GM23338 (cell line): ENCODE results near the gene NECTIN2. TPM values are rescaled to one million over a fixed set of nuclear protein-coding genes. Genes with fewer than 3 reads are reported as not detected.

Experiments used
- ATAC-seq: fragments of 200-7000 bp; cut with Tn5 transposase; 3 replicates; pipeline ENCODE4 v1.9.1; 2020
- DNase-seq: peaks from one replicate; pipeline ENCODE4 v3.0.0-alpha.2; 2015; ENCODE audit warnings: low spot score
- H2AFZ ChIP-seq: fragments of 200-600 bp; sonication (generic); 2 replicates; pipeline ENCODE4 v1.8.0; 2016; ENCODE audit warnings: antibody characterized with exemption, mild to moderate bottlenecking, moderate library complexity
- H3F3A ChIP-seq: fragments of 200-600 bp; sonication (generic); replicated peaks from 2 replicates; pipeline ENCODE4 v1.8.0; 2017; ENCODE audit warnings: antibody characterized with exemption, mixed run types, low read depth
- H3K27ac ChIP-seq: fragments of 200-600 bp; sonication (generic); 2 replicates; pipeline ENCODE4 v1.6.1; 2016; ENCODE audit warnings: low read depth
- H3K27me3 ChIP-seq: fragments of 200-600 bp; sonication (generic); 2 replicates; pipeline ENCODE4 v1.8.0; 2016; ENCODE audit warnings: mild to moderate bottlenecking, mixed run types, moderate library complexity; ENCODE audit not compliant: insufficient read depth
- H3K36me3 ChIP-seq: fragments of 200-600 bp; sonication (generic); 2 replicates; pipeline ENCODE4 v1.8.0; 2016; ENCODE audit warnings: mild to moderate bottlenecking; ENCODE audit not compliant: insufficient read depth
- H3K4me1 ChIP-seq: fragments of 200-600 bp; sonication (generic); 2 replicates; pipeline ENCODE4 v1.8.0; 2016; ENCODE audit warnings: mild to moderate bottlenecking, moderate library complexity; ENCODE audit not compliant: insufficient read depth
- H3K4me2 ChIP-seq: fragments of 200-600 bp; sonication (generic); 2 replicates; pipeline ENCODE4 v1.7.1; 2017; ENCODE audit warnings: mixed run types
- H3K4me3 ChIP-seq: fragments of 200-600 bp; sonication (generic); 2 replicates; pipeline ENCODE4 v1.6.1; 2016; ENCODE audit warnings: mixed run types
- H3K79me2 ChIP-seq: fragments of 200-600 bp; sonication (generic); replicated peaks from 2 replicates; pipeline ENCODE4 v1.8.0; 2017; ENCODE audit warnings: mild to moderate bottlenecking; ENCODE audit not compliant: insufficient read depth
- H3K9me2 ChIP-seq: fragments of 200-600 bp; sonication (generic); 2 replicates; pipeline ENCODE4 v1.8.0; 2017; ENCODE audit not compliant: insufficient read depth
- H4K20me1 ChIP-seq: fragments of 200-600 bp; sonication (generic); replicated peaks from 2 replicates; pipeline ENCODE4 v1.8.0; 2017; ENCODE audit warnings: mild to moderate bottlenecking; ENCODE audit not compliant: insufficient read depth
- H3K27ac Mint-ChIP-seq: 2 replicates; pipeline ENCODE4 v1.8.0; 2020; ENCODE audit warnings: inconsistent platforms, mild to moderate bottlenecking, moderate library complexity, mixed read lengths
- H3K27me3 Mint-ChIP-seq: 3 replicates; pipeline ENCODE4 v1.8.0; 2022; ENCODE audit warnings: low read depth, mild to moderate bottlenecking, moderate library complexity, mixed read lengths, inconsistent platforms; ENCODE audit not compliant: insufficient read depth, poor library complexity
- H3K36me3 Mint-ChIP-seq: 3 replicates; pipeline ENCODE4 v1.8.0; 2021; ENCODE audit warnings: low read depth, mild to moderate bottlenecking, inconsistent platforms, moderate library complexity, mixed read lengths
- H3K4me1 Mint-ChIP-seq: 3 replicates; pipeline ENCODE4 v1.8.0; 2020; ENCODE audit warnings: mild to moderate bottlenecking, inconsistent platforms, mixed read lengths
- H3K4me3 Mint-ChIP-seq: 3 replicates; pipeline ENCODE4 v1.8.0; 2021; ENCODE audit warnings: moderate library complexity, mild to moderate bottlenecking, inconsistent platforms, mixed read lengths
- H3K9me3 Mint-ChIP-seq: 3 replicates; pipeline ENCODE4 v1.8.0; 2020; ENCODE audit warnings: moderate library complexity, mild to moderate bottlenecking, inconsistent platforms, mixed read lengths
- ETS1 ChIP-seq: IDR thresholded peaks from 2 replicates; pipeline ENCODE4 v1.6.1; 2016; ENCODE audit warnings: antibody characterized with exemption
- EZH2 ChIP-seq: fragments of 200-600 bp; sonication (generic); IDR thresholded peaks from one replicate; pipeline ENCODE4 v1.8.0; 2017; ENCODE audit warnings: antibody characterized with exemption, mild to moderate bottlenecking, low read depth; ENCODE audit not compliant: unreplicated experiment
- NANOG ChIP-seq: IDR thresholded peaks from 2 replicates; pipeline ENCODE4 v1.6.1; 2016; ENCODE audit warnings: antibody characterized with exemption, borderline replicate concordance
- STAT1 ChIP-seq: IDR thresholded peaks from one replicate; pipeline ENCODE4 v1.6.1; 2016; ENCODE audit warnings: antibody characterized with exemption; ENCODE audit not compliant: unreplicated experiment
- ZNF331 ChIP-seq: fragments of 250-450 bp; sonication (Bioruptor Pico); IDR thresholded peaks from 2 replicates; pipeline ENCODE4 v1.5.0; 2020; ENCODE audit warnings: low read depth, mild to moderate bottlenecking, moderate library complexity
- ZNF462 ChIP-seq: fragments of 250-450 bp; sonication (Bioruptor Pico); IDR thresholded peaks from 2 replicates; pipeline ENCODE4 v1.5.0; 2020; ENCODE audit warnings: mild to moderate bottlenecking, moderate library complexity
- polyA plus RNA-seq: library from polyadenylated mRNA; unstranded; fragments of >200 nt; fragmentation: Nextera tagmentation; extraction: Ambion mirVana; gene quantifications from 2 replicates; pipeline ENCODE4 v1.2.1, GENCODE V29; 2016
- total RNA-seq: library from RNA; depleted of rRNA; stranded (reverse); fragments of >200 nt; shearing (Covaris generic); gene quantifications from 2 replicates; pipeline ENCODE4 v1.2.3, GENCODE V29; 2014
- TF ChIP-seq, protein P1 (sequence below): IDR thresholded peaks from one replicate; pipeline ENCODE4 v1.6.1; 2018; ENCODE audit warnings: antibody characterized with exemption; ENCODE audit not compliant: unreplicated experiment

Gene NECTIN2
- total and polyA plus RNA-seq, 2 experiments from 2014 or later = 109 to 230 TPM

DNA sequence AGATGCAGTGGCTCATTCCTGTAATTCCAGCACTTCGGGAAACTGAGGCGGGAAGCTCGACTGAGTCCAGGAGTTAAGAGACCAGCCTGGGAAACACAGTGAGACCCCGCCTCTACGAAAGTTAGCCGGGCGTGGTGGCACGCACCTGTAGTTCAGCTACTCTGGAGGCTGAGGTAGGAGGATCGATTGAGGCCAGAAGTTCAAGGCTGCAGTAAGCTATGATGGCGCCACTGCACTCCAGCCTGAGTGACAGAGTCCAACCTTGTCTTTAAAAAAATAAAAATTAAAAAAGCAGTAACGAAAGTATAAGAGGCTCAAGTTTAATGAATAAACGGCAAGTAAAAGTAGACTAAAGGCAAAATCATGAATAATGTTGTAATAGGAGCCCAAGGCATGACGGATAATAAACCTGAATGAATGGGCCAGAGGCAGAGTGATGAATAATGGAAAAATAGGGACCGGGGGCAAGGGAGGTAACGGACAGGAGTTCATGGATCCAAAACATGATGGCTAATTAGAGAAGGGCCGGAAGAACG is 43.8 kb downstream of the NECTIN2 start:
- TF ChIP-seq ZNF462 (CRISPR knock-in tag) = no peak
- TF ChIP-seq ZNF331 (CRISPR knock-in tag) = no peak
- TF ChIP-seq ETS1 = no peak
- TF ChIP-seq EZH2 = no peak
- no peak for TF ChIP-seq STAT1
- no peak for TF ChIP-seq NANOG
- TF ChIP-seq, protein P1, sequence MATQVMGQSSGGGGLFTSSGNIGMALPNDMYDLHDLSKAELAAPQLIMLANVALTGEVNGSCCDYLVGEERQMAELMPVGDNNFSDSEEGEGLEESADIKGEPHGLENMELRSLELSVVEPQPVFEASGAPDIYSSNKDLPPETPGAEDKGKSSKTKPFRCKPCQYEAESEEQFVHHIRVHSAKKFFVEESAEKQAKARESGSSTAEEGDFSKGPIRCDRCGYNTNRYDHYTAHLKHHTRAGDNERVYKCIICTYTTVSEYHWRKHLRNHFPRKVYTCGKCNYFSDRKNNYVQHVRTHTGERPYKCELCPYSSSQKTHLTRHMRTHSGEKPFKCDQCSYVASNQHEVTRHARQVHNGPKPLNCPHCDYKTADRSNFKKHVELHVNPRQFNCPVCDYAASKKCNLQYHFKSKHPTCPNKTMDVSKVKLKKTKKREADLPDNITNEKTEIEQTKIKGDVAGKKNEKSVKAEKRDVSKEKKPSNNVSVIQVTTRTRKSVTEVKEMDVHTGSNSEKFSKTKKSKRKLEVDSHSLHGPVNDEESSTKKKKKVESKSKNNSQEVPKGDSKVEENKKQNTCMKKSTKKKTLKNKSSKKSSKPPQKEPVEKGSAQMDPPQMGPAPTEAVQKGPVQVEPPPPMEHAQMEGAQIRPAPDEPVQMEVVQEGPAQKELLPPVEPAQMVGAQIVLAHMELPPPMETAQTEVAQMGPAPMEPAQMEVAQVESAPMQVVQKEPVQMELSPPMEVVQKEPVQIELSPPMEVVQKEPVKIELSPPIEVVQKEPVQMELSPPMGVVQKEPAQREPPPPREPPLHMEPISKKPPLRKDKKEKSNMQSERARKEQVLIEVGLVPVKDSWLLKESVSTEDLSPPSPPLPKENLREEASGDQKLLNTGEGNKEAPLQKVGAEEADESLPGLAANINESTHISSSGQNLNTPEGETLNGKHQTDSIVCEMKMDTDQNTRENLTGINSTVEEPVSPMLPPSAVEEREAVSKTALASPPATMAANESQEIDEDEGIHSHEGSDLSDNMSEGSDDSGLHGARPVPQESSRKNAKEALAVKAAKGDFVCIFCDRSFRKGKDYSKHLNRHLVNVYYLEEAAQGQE = no peak
- Mint-ChIP-seq H3K27ac (peak overlapping the region; percentile 96), H3K27me3 (peaks cover 20% of the 10 kb centered on the region), H3K4me3 (peak overlapping the region; percentile 76), H3K4me1 (peaks cover 22% of the 10 kb centered on the region), H3K36me3 (peaks cover 70% of the 10 kb centered on the region), H3K9me3 (peaks cover 3% of the 10 kb centered on the region; the same call in 2 of the 3 replicates)
- Histone ChIP-seq H3K4me3 (peak overlapping the region; percentile 46), H3K27ac (peak overlapping the region; percentile 83), H3F3A (peaks cover 27% of the 10 kb centered on the region), H3K4me2 (peak overlapping the region; percentile 67), H3K4me1 (peaks cover 9% of the 10 kb centered on the region; the same call in 1 of the 2 replicates), H3K79me2 (peaks cover 33% of the 10 kb centered on the region), H3K27me3 (no peaks in the 10 kb centered on the region), H3K9me2 (no peaks in the 10 kb centered on the region), H2AFZ (no peak overlapping the region), H4K20me1 (peaks cover 30% of the 10 kb centered on the region), H3K36me3 (peaks cover 34% of the 10 kb centered on the region)
- DNase-seq = no peak
- ATAC-seq = no peak
